Vagina (tissue), 2 donors: ENCODE results near the gene FBXL16.

ENCODE experiments used
- CTCF ChIP-seq, 3 experiments: fragments of 450-650 bp in 2 of 3; fragments of 200-600 bp in 1 of 3; sonication (generic) in 1 of 3; IDR thresholded peaks; one replicate each; pipeline ENCODE4 v1.5.1; 2017 to 2019; ENCODE audit warnings: antibody characterized with exemption in 3 of 3, mild to moderate bottlenecking in 2 of 3, moderate library complexity in 2 of 3
- POLR2A ChIP-seq, 2 donors: fragments of 450-650 bp; IDR thresholded peaks; one replicate each; pipeline ENCODE4 v1.6.1; 2017; ENCODE audit warnings: antibody characterized with exemption in 2 of 2, mild to moderate bottlenecking in 2 of 2, moderate library complexity in 2 of 2
- POLR2AphosphoS5 ChIP-seq, 2 donors: sonication (generic); formaldehyde crosslinking; IDR thresholded peaks; one replicate each; pipeline ENCODE4 v1.9.0; 2017; ENCODE audit warnings: antibody characterized with exemption in 2 of 2, mild to moderate bottlenecking in 2 of 2, low read depth in 1 of 2; ENCODE audit not compliant: insufficient read depth in 1 of 2

DNA sequence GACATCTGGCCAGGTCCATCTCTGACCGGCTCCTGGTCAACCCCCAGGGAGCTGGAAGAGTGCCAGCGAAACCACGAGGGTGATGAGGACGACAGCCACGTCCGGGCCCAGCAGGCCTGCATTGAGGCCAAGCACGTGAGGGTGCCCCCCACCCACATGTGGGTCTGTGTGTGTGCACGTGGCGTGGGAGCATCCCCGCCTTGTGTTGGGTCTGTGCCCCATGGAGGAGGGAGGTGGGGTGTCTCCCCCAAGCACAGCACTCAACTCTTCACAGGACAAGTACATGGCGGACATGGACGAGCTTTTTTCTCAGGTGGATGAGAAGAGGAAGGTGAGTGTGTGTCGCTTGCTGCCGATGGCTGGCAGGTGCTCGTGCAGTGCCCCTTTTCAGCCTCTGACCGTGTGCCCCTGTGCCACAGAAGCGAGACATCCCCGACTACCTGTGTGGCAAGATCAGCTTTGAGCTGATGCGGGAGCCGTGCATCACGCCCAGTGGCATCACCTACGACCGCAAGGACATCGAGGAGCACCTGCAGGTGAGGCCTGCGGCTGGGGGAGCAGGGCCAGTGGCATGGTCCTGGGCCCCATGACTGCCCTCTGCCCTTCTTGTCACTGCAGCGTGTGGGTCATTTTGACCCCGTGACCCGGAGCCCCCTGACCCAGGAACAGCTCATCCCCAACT is 23.7 kb downstream of the FBXL16 start:
- no peak for TF ChIP-seq CTCF (IDR thresholded peaks at IDR 0.05)
- TF ChIP-seq POLR2A (IDR thresholded peaks at IDR 0.05) = no peak
- no peak for TF ChIP-seq POLR2AphosphoS5 (IDR thresholded peaks at IDR 0.05; ENCODE audit: insufficient read depth in 1 of 2, low read depth in 1 of 2)
